HepG2 (cell line): ENCODE measurements around the gene CD14.

Source experiments
- CEBPB ChIP-seq: IDR thresholded peaks from 2 replicates; pipeline ENCODE4 v1.6.1; 2011; ENCODE audit warnings: low read depth, low read length, improper control_type of control experiment, borderline replicate concordance
- CENPX ChIP-seq: sonication (generic); formaldehyde crosslinking; IDR thresholded peaks from 2 replicates; pipeline ENCODE4 v1.9.0; 2021; ENCODE audit warnings: mild to moderate bottlenecking, missing genetic modification reagents, moderate library complexity
- EZH2 ChIP-seq: conservative IDR thresholded peaks from 2 replicates; pipeline ENCODE4 v1.6.1; 2012; ENCODE audit warnings: mild to moderate bottlenecking, low read depth, low read length, moderate library complexity
- FOSL1 ChIP-seq: sonication (generic); formaldehyde crosslinking; IDR thresholded peaks from 2 replicates; pipeline ENCODE4 v1.9.0; 2021; ENCODE audit warnings: missing genetic modification reagents, borderline replicate concordance
- HNRNPLL ChIP-seq: fragments of 200-400 bp; formaldehyde crosslinking; IDR thresholded peaks from 2 replicates; pipeline ENCODE4 v1.6.1; 2017; ENCODE audit warnings: mild to moderate bottlenecking, low read depth, low read length; ENCODE audit not compliant: poor library complexity, severe bottlenecking
- KLF6 ChIP-seq: IDR thresholded peaks from 2 replicates; pipeline ENCODE4 v1.8.0; 2016; ENCODE audit warnings: missing biosample characterization, missing genetic modification reagents
- MEIS2 ChIP-seq: sonication (generic); formaldehyde crosslinking; IDR thresholded peaks from 2 replicates; pipeline ENCODE4 v1.9.0; 2021; ENCODE audit warnings: mild to moderate bottlenecking, missing genetic modification reagents
- MYNN ChIP-seq: sonication (generic); formaldehyde crosslinking; IDR thresholded peaks from 2 replicates; pipeline ENCODE4 v1.4.0; 2020; ENCODE audit warnings: mild to moderate bottlenecking, low read depth, missing genetic modification reagents
- PCBP1 ChIP-seq: fragments of 200-400 bp; formaldehyde crosslinking; IDR thresholded peaks from 2 replicates; pipeline ENCODE4 v1.6.1; 2017; ENCODE audit warnings: mild to moderate bottlenecking, low read depth, low read length, borderline replicate concordance
- ZNF253 ChIP-seq: sonication (generic); formaldehyde crosslinking; IDR thresholded peaks from 2 replicates; pipeline ENCODE4 v1.8.0; 2022; ENCODE audit warnings: mild to moderate bottlenecking, missing genetic modification reagents, borderline replicate concordance
- ZNF619 ChIP-seq: sonication (generic); formaldehyde crosslinking; IDR thresholded peaks from 2 replicates; pipeline ENCODE4 v1.4.0; 2020; ENCODE audit warnings: mild to moderate bottlenecking, missing genetic modification reagents
- TF ChIP-seq, protein P1 (sequence below): sonication (generic); formaldehyde crosslinking; IDR thresholded peaks from 2 replicates; pipeline ENCODE4 v1.9.0; 2021; ENCODE audit warnings: missing genetic modification reagents, borderline replicate concordance
- TF ChIP-seq, protein P2 (sequence below): sonication (generic); formaldehyde crosslinking; IDR thresholded peaks from 2 replicates; pipeline ENCODE4 v1.4.0; 2020; ENCODE audit warnings: missing genetic modification reagents

DNA sequence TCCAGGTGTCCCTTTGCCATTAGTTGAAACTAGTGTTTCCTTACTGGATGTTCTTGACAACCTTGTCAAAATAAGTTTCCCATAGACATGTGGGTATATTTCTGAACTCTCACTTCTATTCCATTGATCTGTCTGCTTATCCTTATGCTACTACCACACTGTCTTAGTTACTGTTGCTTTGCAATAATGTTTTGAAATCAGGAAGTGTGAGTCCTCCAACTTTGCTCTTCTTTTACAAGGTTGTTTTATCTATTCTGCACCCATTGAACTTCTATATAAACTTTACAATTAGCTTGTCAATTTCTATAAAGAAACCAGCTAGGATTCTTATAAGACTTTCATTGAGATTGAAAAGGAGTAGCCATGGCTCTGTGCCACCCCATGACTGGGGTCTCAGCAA lies 24.3 kb downstream of the CD14 start:
- TF ChIP-seq HNRNPLL (no peak), EZH2 (no peak), KLF6 (CRISPR knock-in tag) (no peak), CENPX (CRISPR knock-in tag) (no peak), FOSL1 (CRISPR knock-in tag) (no peak), MYNN (CRISPR knock-in tag) (no peak), MEIS2 (CRISPR knock-in tag) (no peak), ZNF619 (CRISPR knock-in tag) (no peak), PCBP1 (no peak), CEBPB (no peak), ZNF253 (CRISPR knock-in tag) (no peak)
- TF ChIP-seq, protein P1, sequence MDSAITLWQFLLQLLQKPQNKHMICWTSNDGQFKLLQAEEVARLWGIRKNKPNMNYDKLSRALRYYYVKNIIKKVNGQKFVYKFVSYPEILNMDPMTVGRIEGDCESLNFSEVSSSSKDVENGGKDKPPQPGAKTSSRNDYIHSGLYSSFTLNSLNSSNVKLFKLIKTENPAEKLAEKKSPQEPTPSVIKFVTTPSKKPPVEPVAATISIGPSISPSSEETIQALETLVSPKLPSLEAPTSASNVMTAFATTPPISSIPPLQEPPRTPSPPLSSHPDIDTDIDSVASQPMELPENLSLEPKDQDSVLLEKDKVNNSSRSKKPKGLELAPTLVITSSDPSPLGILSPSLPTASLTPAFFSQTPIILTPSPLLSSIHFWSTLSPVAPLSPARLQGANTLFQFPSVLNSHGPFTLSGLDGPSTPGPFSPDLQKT, result no peak
- TF ChIP-seq, protein P2, sequence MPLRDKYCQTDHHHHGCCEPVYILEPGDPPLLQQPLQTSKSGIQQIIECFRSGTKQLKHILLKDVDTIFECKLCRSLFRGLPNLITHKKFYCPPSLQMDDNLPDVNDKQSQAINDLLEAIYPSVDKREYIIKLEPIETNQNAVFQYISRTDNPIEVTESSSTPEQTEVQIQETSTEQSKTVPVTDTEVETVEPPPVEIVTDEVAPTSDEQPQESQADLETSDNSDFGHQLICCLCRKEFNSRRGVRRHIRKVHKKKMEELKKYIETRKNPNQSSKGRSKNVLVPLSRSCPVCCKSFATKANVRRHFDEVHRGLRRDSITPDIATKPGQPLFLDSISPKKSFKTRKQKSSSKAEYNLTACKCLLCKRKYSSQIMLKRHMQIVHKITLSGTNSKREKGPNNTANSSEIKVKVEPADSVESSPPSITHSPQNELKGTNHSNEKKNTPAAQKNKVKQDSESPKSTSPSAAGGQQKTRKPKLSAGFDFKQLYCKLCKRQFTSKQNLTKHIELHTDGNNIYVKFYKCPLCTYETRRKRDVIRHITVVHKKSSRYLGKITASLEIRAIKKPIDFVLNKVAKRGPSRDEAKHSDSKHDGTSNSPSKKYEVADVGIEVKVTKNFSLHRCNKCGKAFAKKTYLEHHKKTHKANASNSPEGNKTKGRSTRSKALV (CRISPR knock-in tag), result no peak
